AG04449 (cell line): Measurements from ENCODE around the gene CCDC186.

Experiments used
- CTCF ChIA-PET: fragments of 350-600 bp; formaldehyde crosslinking; extraction: SDS; loops from one replicate; lab custom pipeline; 2021; ENCODE audit warnings: antibody characterized with exemption; lab: Yijun Ruan, JAX
- POLR2A ChIA-PET: fragments of 400-600, 350-600 bp; formaldehyde crosslinking; extraction: SDS; loops from one replicate; lab custom pipeline; 2020; ENCODE audit warnings: antibody characterized with exemption, inconsistent platforms; lab: Yijun Ruan, JAX
- DNase-seq: peaks from one replicate; pipeline ENCODE4 v3.0.0-alpha.2; 2010; ENCODE audit warnings: low read depth, low spot score
- H3K4me3 ChIP-seq: 2 replicates; pipeline ENCODE4 v1.5.1; 2011; ENCODE audit warnings: low read depth, mild to moderate bottlenecking, control low read depth, low read length
- CTCF ChIP-seq: IDR thresholded peaks from one replicate; pipeline ENCODE4 v1.5.1; 2011; ENCODE audit warnings: mild to moderate bottlenecking, moderate library complexity, low read length, control low read depth, inconsistent platforms; ENCODE audit not compliant: insufficient read depth; ENCODE audit errors: missing control alignments

The CCDC186 gene

DNA sequence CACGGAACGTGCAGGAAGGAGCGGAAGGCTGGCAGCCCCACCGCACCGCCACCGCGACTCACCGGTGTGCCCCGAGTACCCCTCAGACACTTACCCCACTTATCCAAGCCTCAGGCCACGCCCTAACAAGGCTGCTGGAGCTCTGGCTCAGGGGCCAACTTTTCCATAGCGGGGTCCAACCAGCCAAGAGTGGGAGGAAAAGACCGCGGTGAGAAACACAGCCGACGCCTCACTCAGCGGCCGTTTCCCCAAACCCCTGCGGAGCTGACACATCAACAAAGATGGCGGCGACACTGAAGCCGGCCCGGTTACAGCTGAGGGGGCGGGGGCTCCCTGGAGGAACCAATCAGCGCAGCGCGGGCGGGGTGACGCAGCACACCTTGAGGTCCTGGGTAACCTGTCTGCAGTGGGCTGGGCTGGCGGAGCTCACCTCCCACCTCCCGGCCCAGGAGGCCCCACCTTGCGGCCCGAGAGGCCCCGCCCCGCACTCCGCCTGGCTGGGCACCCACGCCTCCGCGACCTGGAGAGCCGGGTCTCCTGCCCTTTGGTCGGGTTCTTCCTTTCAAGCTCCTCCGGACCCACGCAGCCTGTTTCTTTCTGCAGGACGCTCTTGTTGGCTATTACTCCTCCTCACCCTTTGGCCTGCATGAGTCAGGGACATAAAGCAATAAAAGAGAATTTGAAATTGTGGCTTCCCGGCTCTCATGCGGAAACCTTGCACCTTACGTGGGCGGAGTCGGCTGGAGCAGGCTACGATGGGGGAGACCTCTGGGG lies at the start of gene CCDC186:
TSS of gene CCDC186 (minus strand) at position 283 of the 774 bp plus-strand sequence. CDS start 10,935 bp downstream, outside the sequence.
- DNase-seq: peak; percentile 33

DNA sequence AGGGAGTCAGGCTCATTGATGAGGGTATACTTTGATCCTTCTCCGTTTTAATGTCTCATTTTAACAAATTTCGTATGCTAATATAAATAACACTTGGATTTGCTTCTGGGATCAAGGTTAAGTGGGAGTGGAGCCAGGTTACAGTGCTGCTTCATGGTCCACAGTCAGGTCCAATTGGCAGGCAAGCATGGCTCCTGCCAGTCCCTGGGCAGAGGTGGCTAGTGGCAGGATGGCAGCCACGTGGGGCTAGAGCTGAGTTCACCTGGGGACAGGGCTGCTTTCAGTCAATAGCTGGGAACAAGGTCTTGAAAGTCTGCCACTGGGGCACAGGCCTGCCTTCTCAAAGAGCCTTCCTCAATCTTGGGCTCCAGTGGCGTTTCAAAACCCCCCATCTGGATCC lies 49.1 kb upstream of the CCDC186 start:
- ChIA-PET CTCF (no interaction called here), POLR2A (no interaction called here)
- DNase-seq: no peak
- TF ChIP-seq CTCF: no peak
- no peak overlapping the region for H3K4me3 ChIP-seq

More for the DNA sequence above, at the start of gene CCDC186:
- TF ChIP-seq CTCF: no peak
- CTCF ChIA-PET: interaction anchor here (1.2 kb wide), 1 partner anchor 706 kb away, joined by 3 read pairs; no protein-coding TSS in a partner anchor
- POLR2A ChIA-PET: no interaction called here
- peak within 1 kb of the TSS; percentile 98 for H3K4me3 ChIP-seq

DNA sequence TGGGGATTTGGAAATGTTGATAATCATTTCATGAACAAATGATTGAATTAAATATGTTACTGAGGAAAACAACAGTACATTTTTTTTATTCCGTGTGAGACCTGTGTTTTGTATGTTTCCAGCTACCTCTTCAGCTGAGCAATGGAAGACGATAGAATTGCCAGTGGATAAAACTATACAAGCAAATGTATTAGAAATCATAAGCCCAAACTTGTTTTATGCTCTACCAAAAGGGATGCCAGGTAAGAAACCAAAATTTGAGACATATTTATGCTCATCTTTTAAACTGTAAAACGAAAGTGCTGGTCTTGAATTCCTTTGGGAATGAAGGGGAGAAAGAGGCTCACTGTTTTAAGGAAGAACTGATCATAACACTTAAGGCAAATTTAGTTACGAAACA lies 47.2 kb upstream of the CCDC186 start:
- CTCF ChIA-PET: no interaction called here
- H3K4me3 ChIP-seq: no peak overlapping the region
- POLR2A ChIA-PET: no interaction called here
- DNase-seq: no peak
- no peak for TF ChIP-seq CTCF

- ChIA-PET POLR2A (no interaction called here), CTCF (no interaction called here)
- DNase-seq: no peak
- no peak for TF ChIP-seq CTCF
- H3K4me3 ChIP-seq: no peak overlapping the region
These were observed 46.3 kb upstream of the CCDC186 start for GRCh38 chr10:114220281-114220680.

GRCh38 chr10:114215033-114215432 lies 41.0 kb upstream of the CCDC186 start:
- CTCF ChIA-PET: no interaction called here
- H3K4me3 ChIP-seq: no peak overlapping the region
- DNase-seq: no peak
- TF ChIP-seq CTCF: no peak
- POLR2A ChIA-PET: no interaction called here

- ChIA-PET POLR2A (no interaction called here), CTCF (no interaction called here)
- no peak overlapping the region for H3K4me3 ChIP-seq
- TF ChIP-seq CTCF: no peak
- DNase-seq: no peak
These were observed 38.1 kb upstream of the CCDC186 start for GRCh38 chr10:114212153-114212552.
